ENCODE measurements around the gene CEP41. TPM values are rescaled to one million over a fixed set of nuclear protein-coding genes. Genes with fewer than 3 reads are reported as not detected.

Gene CEP41
- total RNA-seq, 2 experiments from 2014 or later = 19.6 to 35.4 TPM

GRCh38 chr7:130346941-130347340 is 93.9 kb downstream of the CEP41 start:
- TF ChIP-seq EZH2phosphoT487 (IDR thresholded peaks at IDR 0.05; ENCODE audit: borderline replicate concordance, low read depth, low read length) = no peak
- TF ChIP-seq, protein P1, sequence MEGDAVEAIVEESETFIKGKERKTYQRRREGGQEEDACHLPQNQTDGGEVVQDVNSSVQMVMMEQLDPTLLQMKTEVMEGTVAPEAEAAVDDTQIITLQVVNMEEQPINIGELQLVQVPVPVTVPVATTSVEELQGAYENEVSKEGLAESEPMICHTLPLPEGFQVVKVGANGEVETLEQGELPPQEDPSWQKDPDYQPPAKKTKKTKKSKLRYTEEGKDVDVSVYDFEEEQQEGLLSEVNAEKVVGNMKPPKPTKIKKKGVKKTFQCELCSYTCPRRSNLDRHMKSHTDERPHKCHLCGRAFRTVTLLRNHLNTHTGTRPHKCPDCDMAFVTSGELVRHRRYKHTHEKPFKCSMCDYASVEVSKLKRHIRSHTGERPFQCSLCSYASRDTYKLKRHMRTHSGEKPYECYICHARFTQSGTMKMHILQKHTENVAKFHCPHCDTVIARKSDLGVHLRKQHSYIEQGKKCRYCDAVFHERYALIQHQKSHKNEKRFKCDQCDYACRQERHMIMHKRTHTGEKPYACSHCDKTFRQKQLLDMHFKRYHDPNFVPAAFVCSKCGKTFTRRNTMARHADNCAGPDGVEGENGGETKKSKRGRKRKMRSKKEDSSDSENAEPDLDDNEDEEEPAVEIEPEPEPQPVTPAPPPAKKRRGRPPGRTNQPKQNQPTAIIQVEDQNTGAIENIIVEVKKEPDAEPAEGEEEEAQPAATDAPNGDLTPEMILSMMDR (conservative IDR thresholded peaks at IDR 0.05; ENCODE audit: low read length) = no peak
- Histone ChIP-seq H4K20me1 (ENCODE audit: insufficient read depth, low read length) (no peaks in the 10 kb centered on the region), H3K27ac (ENCODE audit: low read depth, low read length, poor library complexity, severe bottlenecking) (no peak overlapping the region), H3K4me1 (ENCODE audit: insufficient read depth, low read length, poor library complexity, severe bottlenecking) (no peaks in the 10 kb centered on the region), H3K79me2 (ENCODE audit: insufficient read depth, low read depth, low read length) (no peaks in the 10 kb centered on the region), H2AFZ (ENCODE audit: low read length) (no peak overlapping the region), H3K36me3 (ENCODE audit: insufficient read depth, low read length) (no peaks in the 10 kb centered on the region), H3K4me2 (ENCODE audit: low read length) (no peak overlapping the region), H3K9me3 (ENCODE audit: low read length) (no peaks in the 10 kb centered on the region), H3K9me2 (ENCODE audit: insufficient read depth, low read length) (no peaks in the 10 kb centered on the region), H3K4me3 (ENCODE audit: low read depth, low read length, poor library complexity, severe bottlenecking) (no peak overlapping the region)
- intact Hi-C loops (cut with micrococcal nuclease; ENCODE audit: unreplicated experiment) = no loop called here
- DNase-seq (ENCODE audit: low spot score) = no peak
- BruUV-seq (replicated peaks) = no TSS peak
- CTCF ChIA-PET (ENCODE audit: unreplicated experiment) = no interaction called here
- POLR2A ChIA-PET = no interaction called here

GRCh38 chr7:130346177-130346905 is 94.5 kb downstream of the CEP41 start:
- no peaks in the 10 kb centered on the region for H4K20me1 ChIP-seq (ENCODE audit: insufficient read depth, low read length)
- H3K4me1 ChIP-seq (ENCODE audit: insufficient read depth, low read length, poor library complexity, severe bottlenecking) = no peaks in the 10 kb centered on the region
- no peak overlapping the region for H3K27ac ChIP-seq (ENCODE audit: low read depth, low read length, poor library complexity, severe bottlenecking)
- TF ChIP-seq, protein P1 (conservative IDR thresholded peaks at IDR 0.05; ENCODE audit: low read length) = no peak
- no peak for TF ChIP-seq EZH2phosphoT487 (IDR thresholded peaks at IDR 0.05; ENCODE audit: borderline replicate concordance, low read depth, low read length)
- no peaks in the 10 kb centered on the region for H3K9me3 ChIP-seq (ENCODE audit: low read length)
- H3K36me3 ChIP-seq (ENCODE audit: insufficient read depth, low read length) = no peaks in the 10 kb centered on the region
- no TSS peak for BruUV-seq (replicated peaks)
- H2AFZ ChIP-seq (ENCODE audit: low read length) = no peak overlapping the region
- H3K4me3 ChIP-seq (ENCODE audit: low read depth, low read length, poor library complexity, severe bottlenecking) = no peak overlapping the region
- CTCF ChIA-PET (ENCODE audit: unreplicated experiment) = no interaction called here
- H3K79me2 ChIP-seq (ENCODE audit: insufficient read depth, low read depth, low read length) = no peaks in the 10 kb centered on the region
- POLR2A ChIA-PET = no interaction called here
- H3K9me2 ChIP-seq (ENCODE audit: insufficient read depth, low read length) = no peaks in the 10 kb centered on the region
- no peak overlapping the region for H3K4me2 ChIP-seq (ENCODE audit: low read length)
- intact Hi-C loops (cut with micrococcal nuclease; ENCODE audit: unreplicated experiment) = no loop called here
- no peak for DNase-seq (ENCODE audit: low spot score)

GRCh38 chr7:130345725-130346124 is 95.1 kb downstream of the CEP41 start:
- Histone ChIP-seq H4K20me1 (ENCODE audit: insufficient read depth, low read length) (no peaks in the 10 kb centered on the region), H3K27ac (ENCODE audit: low read depth, low read length, poor library complexity, severe bottlenecking) (no peak overlapping the region), H3K79me2 (ENCODE audit: insufficient read depth, low read depth, low read length) (no peaks in the 10 kb centered on the region), H3K4me1 (ENCODE audit: insufficient read depth, low read length, poor library complexity, severe bottlenecking) (no peaks in the 10 kb centered on the region), H3K9me2 (ENCODE audit: insufficient read depth, low read length) (no peaks in the 10 kb centered on the region), H3K4me2 (ENCODE audit: low read length) (no peak overlapping the region), H3K36me3 (ENCODE audit: insufficient read depth, low read length) (no peaks in the 10 kb centered on the region), H2AFZ (ENCODE audit: low read length) (no peak overlapping the region), H3K4me3 (ENCODE audit: low read depth, low read length, poor library complexity, severe bottlenecking) (no peak overlapping the region), H3K9me3 (ENCODE audit: low read length) (no peaks in the 10 kb centered on the region)
- TF ChIP-seq, protein P1 (conservative IDR thresholded peaks at IDR 0.05; ENCODE audit: low read length) = no peak
- no peak for TF ChIP-seq EZH2phosphoT487 (IDR thresholded peaks at IDR 0.05; ENCODE audit: borderline replicate concordance, low read depth, low read length)
- no peak for DNase-seq (ENCODE audit: low spot score)
- POLR2A ChIA-PET = interaction anchor here (1.3 kb wide), 1 partner anchor 127 kb away, joined by 4 read pairs; no protein-coding TSS in a partner anchor
- CTCF ChIA-PET (ENCODE audit: unreplicated experiment) = no interaction called here
- intact Hi-C loops (cut with micrococcal nuclease; ENCODE audit: unreplicated experiment) = no loop called here
- BruUV-seq (replicated peaks) = no TSS peak
